GM18867 (cell line): ENCODE results near the gene LRRIQ1.
"Not testable (repeated sequence)": the region's sequence is repeated elsewhere in the genome, so short reads cannot be mapped to it uniquely, and the experiment has no call there.

Experiments used
- ATAC-seq: cut with Tn5 transposase; IDR thresholded peaks from one replicate; pipeline ENCODE4 v1.9.1; 2021; ENCODE audit warnings: mild to moderate bottlenecking, moderate library complexity; ENCODE audit not compliant: unreplicated experiment

The LRRIQ1 gene

GRCh38 chr12:85036234-85036707 is at the start of gene LRRIQ1, which contains the start of gene TSPAN19:
LRRIQ1 (plus strand) TSS chr12:85036351; CDS start chr12:85038177, 1,826 bp downstream.
TSPAN19 (minus strand) TSS chr12:85036277; CDS start chr12:85029946, 6,331 bp downstream.
- ATAC-seq: peak; percentile 98

GRCh38 chr12:84986586-84986985 is 49.6 kb upstream of the LRRIQ1 start:
- ATAC-seq: no peak

GRCh38 chr12:84994426-84994825 is 41.7 kb upstream of the LRRIQ1 start:
- no peak for ATAC-seq

DNA sequence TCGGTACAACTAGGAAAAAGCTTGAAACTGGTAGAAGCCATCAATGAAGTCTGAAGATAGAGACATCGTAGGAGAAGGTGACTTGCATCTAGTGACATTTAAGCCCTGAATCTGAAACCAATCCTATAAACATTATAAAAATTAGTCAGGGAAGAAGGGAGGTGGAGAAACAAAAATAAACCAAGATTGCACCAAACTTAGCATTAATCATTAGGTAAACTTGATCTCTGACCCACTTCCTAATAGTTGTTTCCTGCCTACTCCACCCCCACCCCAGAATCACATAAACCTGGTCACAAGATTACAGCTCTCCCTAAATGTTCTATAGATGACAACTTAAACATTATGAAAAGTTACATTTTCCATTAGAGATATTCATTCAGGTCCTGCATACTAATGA is 40.5 kb upstream of the LRRIQ1 start:
- ATAC-seq: no peak

GRCh38 chr12:84996759-84997158 is 39.4 kb upstream of the LRRIQ1 start:
- no peak for ATAC-seq

- ATAC-seq: no peak
Observed at GRCh38 chr12:84998341-84998740, 37.8 kb upstream of the LRRIQ1 start.

- ATAC-seq: no peak
Observed at GRCh38 chr12:85000729-85001128, 35.4 kb upstream of the LRRIQ1 start.

DNA sequence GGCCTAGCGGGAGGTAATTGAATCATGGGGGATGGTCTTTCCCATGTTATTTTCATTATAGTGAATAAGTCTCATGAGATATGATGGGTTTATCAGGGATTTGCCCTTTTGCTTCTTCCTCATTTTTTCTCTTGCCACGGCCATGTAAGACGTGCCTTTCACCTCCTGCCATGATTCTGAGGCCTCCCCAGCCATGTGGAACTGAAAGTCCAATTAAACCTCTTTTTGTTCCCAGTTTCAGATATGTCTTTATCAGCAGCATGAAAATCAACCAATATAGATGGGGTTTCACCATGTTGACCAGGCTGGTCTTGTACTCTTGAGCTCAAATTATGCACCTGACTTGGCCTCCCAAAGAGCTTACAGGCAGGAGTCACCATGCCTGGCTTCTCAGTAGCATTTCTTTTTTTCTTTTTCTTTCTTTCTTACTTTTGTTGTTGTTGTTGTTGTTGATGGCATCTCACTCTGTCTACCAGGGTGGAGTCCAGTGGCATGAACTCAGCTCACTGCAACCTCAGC is 33.3 kb upstream of the LRRIQ1 start:
- no peak for ATAC-seq

DNA sequence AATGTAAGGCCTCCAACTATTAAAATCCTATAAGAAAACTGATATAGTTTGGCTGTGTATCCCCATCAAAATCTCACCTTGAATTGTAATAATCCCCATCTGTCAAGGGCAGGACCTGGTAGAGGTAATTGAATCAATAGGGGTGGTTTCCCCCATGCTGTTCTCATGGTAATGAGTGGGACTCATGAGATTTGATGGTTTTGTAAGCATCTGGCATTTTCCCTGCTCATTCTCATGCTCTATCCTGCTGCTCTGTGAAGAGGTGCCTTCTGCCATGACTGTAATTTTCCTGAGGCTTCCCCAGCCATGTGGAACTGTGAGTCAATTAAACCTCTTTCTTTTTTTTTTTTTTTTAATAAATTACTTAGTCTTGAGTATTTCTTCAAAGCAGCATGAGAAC is 31.9 kb upstream of the LRRIQ1 start:
- no peak for ATAC-seq

DNA sequence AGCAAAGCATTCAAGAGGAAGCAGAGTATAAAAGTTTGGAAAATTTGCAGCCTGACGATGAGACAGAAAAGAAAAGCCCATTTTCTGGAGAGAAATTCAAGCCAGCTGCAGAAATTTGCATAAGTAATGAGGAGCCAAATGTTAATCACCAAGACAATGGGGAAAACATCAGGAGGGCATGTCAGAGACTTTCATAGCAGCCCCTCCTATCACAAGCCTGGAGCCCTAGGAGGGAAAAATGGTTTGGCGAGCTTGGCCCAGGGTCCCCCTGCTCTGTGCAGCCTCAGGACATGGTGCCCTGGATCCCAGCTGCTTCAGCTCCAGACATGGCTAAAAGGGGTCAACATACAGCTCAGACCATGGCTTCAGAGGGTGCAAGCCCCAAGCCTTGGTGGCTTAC is 31.1 kb upstream of the LRRIQ1 start:
- not testable (repeated sequence) for ATAC-seq

DNA sequence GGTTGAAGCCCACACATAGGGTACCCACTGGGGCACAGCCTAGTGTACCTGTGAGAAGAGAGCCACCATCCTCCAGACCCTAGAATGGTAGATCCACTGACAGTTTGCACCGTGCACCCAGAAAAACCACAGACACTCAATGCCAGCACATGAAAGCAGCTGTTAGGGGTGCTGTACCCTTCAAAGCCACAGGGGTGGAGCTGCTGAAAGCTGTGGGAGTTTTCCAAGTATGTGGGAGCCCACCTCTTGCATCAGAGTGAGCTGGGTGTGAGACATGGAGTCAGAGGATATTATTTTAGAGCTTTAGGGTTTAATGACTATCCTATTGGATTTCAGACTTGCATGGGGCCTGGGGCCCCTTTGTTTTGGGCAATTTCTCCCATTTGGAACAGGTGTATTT is 30.5 kb upstream of the LRRIQ1 start:
- no peak for ATAC-seq

- ATAC-seq: no peak
Observed at GRCh38 chr12:85006206-85006605, 29.9 kb upstream of the LRRIQ1 start.

DNA sequence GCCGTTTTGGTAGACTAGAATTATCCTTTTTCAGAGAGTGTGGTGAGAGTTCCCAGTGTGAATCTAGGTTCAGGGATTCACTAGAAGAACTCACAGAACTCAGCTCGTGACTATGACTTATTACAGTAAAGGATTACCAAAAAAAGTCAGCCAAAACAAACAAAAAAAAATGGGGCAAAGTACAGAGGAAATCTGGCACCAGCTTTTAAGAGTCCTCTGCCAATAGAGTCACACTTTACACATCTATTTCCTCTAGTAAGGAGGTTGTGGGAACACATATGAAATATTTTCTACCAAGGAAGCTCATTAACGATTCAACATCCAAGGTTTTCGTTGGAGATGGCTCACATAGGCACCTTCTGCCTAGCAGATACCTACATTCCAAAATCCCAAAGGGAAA is 28.3 kb upstream of the LRRIQ1 start:
- no peak for ATAC-seq

GRCh38 chr12:85016413-85016812 is 19.7 kb upstream of the LRRIQ1 start:
- ATAC-seq: no peak

DNA sequence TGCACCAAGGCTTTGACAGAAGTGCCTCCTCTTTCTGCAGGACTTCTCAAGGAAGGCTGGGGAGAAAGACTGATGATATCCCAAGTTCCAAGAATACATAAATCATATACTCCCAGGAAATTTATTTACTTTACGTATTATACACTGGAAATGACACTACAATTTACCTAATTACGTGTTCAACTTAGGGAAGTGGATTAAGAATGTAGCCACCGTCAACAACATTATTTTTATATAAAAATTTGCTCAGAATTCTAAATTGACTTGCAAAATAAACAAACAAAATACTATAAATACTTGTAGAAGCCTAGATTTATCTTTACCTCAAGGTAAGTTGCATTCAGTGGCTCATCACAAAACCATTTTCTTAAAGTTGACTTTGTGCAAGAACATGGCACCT is 19.0 kb upstream of the LRRIQ1 start:
- no peak for ATAC-seq

DNA sequence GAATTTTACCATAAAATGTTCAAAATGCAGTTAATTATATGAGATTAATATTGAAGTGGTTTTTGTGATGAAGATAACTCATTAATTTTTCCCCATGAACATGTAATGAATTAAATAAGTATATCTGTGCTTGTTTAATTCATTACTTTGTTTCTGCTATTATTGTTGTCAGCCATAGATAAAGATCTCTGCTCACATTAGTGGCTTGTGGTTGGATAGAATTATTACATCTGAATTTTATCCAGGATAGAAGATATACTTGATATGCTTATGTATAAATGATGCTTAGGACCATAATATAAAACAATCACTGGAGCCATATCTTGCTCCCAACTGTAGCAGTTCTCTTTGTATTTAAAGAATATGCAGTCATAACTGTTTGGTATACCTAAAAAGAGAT is 18.5 kb upstream of the LRRIQ1 start:
- no peak for ATAC-seq

GRCh38 chr12:85018098-85018497 is 18.1 kb upstream of the LRRIQ1 start:
- no peak for ATAC-seq

DNA sequence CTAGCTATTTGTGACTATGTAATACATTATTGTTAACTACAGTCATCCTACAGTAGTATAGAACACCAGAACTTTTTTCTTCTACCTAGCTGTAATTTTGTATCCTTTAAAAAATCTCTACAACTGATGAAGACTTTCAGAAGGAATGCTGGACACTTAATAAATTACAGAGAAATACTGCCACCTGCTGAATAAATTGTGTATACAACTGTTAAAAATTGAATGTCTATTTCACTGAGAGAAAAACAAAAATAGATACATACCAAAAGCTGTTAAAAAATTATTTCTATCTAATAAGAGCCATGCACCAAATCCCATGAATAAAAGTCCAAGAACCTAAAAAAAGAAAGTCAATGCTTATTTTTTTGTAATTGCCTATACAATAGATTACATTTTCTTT is 6.7 kb upstream of the LRRIQ1 start:
- peak; percentile 57 for ATAC-seq

DNA sequence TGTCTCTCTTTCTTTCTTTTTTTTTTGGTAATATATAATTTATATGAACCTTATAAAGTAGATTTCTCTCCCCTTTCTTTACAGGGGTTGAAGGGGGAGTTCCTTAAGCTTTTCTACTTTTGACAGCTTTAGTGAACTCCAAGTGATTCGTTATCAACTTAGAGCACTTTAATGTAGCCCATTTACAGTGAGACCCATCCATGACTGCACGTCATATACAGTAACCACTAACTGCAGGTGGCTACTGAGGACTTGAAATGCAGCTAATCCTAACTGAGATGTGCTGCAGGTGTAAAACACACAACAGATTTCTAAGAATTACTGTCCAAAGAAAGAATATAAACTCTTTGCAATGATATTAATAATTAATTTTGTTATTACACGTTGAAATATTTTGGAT is 582 bp downstream of the LRRIQ1 start:
- ATAC-seq: no peak

DNA sequence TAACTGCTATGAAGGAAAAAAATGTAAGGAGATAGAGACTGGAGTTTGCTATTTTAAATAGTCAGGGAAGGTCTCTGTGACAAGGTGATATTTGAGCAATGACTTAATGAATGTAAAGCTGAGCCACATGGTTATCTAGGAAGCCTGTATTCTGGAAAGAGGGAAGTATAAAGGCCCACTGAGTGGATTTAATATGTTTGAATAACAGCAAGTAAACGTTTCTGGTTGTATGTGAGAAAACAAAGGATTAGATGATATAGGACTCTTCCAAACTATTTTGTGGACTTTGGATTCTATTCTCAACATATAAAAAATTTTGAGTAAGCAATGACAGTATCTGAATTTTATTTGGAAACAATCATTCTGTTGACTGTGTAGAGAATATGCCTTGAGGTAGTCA is 5.2 kb downstream of the LRRIQ1 start:
- ATAC-seq: no peak

DNA sequence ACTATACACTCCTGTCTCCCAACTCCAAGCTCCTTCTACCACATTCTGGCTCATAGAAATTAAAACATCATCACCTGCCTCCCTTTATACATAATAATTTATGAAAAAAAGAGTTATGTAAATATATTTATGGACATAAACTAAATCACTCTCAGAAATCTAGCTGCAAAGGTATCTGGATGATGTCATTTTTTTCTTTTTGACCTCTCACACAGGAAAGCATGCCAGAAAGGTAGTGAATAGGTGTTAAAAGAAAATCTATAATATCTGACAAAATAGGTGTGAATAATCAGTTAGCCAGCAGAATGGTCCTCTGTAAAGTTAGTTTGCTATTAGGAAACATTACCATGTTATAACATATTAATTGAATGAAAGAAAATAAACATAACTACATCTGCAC is 7.7 kb downstream of the LRRIQ1 start:
- no peak for ATAC-seq

DNA sequence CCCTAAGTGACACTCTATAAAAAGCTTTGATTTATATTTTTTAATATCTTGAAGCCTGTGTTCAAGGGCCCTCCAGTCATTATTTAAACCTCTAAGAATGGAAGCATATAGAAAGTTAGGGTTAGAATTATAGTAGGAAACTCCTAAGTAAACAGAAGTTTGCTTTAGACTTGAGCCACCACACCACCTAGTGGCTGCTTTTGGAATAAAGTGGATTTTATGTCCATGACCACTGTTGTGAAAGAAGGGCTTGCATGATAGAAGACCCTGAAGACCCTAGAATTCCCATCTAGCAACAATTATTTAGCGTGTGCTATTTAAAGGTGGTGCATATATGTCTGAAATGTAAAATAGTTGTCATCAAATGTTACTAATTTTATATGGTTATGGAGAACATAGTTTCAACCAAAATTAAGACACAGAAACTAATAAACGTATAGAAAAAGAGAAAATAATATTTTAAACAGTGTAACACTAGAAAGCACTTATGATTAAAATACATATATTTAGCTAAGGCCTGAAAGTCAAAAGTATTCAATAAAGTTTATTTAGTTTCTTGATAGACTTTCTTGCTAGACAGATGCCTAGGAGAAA is 21.3 kb downstream of the LRRIQ1 start:
- ATAC-seq: peak; percentile 81

DNA sequence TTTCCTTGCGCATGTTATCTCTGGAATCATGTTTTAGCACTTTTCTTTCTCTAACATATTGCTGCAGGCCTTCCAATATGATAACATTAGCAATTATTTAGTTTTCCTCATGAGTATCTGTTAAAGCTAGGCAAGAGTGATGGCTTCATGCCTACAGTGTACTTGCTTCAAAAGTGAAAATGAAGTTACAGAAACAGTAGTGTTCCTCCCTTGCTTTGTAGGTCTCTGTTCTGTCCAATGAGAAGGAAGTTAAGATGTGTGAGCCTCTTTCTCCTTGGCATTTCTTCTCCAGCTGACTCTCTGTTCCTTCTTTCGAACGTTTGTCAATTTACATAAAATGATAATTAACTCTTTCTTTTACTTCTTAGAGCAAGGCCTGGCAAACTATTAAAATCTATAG is 22.2 kb downstream of the LRRIQ1 start:
- ATAC-seq: peak; percentile 50
